Sigmoid colon (tissue), 7 donors: ENCODE measurements around the gene EXOC6. TPM values are rescaled to one million over a fixed set of nuclear protein-coding genes. Genes with fewer than 3 reads are reported as not detected.

Experiments used
- DNase-seq: peaks from one replicate; pipeline ENCODE4 v3.0.0-alpha.2; 2019
- H3K27ac ChIP-seq, 4 donors: fragments of 200-600 bp; sonication (generic); one replicate each; pipeline ENCODE4 v1.5.1; 2016 to 2019; ENCODE audit warnings: mild to moderate bottlenecking in 1 of 4
- H3K27me3 ChIP-seq, 3 donors: fragments of 200-600 bp; sonication (generic); one replicate each; pipeline ENCODE4 v1.5.1; 2019; ENCODE audit warnings: mild to moderate bottlenecking in 1 of 3
- H3K36me3 ChIP-seq, 4 donors: fragments of 200-600 bp; sonication (generic); one replicate each; pipeline ENCODE4 v1.5.1; 2016 to 2019
- H3K4me1 ChIP-seq, 4 donors: fragments of 200-600 bp; sonication (generic); one replicate each; pipeline ENCODE4 v1.5.1; 2017 to 2019
- H3K4me3 ChIP-seq, 4 donors: fragments of 200-600 bp; sonication (generic); one replicate each; pipeline ENCODE4 v1.5.1; 2017 to 2019; ENCODE audit warnings: mild to moderate bottlenecking in 2 of 4, moderate library complexity in 1 of 4
- H3K9me3 ChIP-seq, 4 donors: fragments of 200-600 bp in 3 of 4; sonication (generic) in 3 of 4; one replicate each; pipeline versions ENCODE4 v1.5.1 to v1.6.1; 2013 to 2019
- CTCF ChIP-seq, 4 experiments: fragments of 450-650 bp in 3 of 4; fragments of 200-600 bp in 1 of 4; IDR thresholded peaks; one replicate each; pipeline ENCODE4 v1.5.1; 2016 to 2019; ENCODE audit warnings: antibody characterized with exemption in 4 of 4, mild to moderate bottlenecking in 3 of 4, moderate library complexity in 2 of 4
- EP300 ChIP-seq, 4 donors: sonication (generic); formaldehyde crosslinking; IDR thresholded peaks; one replicate each; pipeline ENCODE4 v1.6.1; 2017; ENCODE audit warnings: antibody characterized with exemption in 4 of 4
- POLR2A ChIP-seq, 2 donors: fragments of 450-650 bp; IDR thresholded peaks; one replicate each; pipeline ENCODE4 v1.6.1; 2016; ENCODE audit warnings: antibody characterized with exemption in 2 of 2, mild to moderate bottlenecking in 2 of 2, moderate library complexity in 2 of 2
- POLR2AphosphoS5 ChIP-seq, 4 donors: sonication (generic); formaldehyde crosslinking; IDR thresholded peaks; one replicate each; pipeline ENCODE4 v1.6.1; 2017; ENCODE audit warnings: antibody characterized with exemption in 4 of 4
- WGBS, 2 donors: extraction: QIAGEN DNeasy Blood & Tissue Kit; methylation state at CpG; one replicate each; pipeline ENCODE4 v1.1.7; 2013; 5-methylcytosine and 5-hydroxymethylcytosine counted together
- intact Hi-C: fragments of 100-400 bp; cut with DNase I; formaldehyde crosslinking; loops from one replicate; pipeline ENCODE4 v1.15.1; 2023
- polyA plus RNA-seq, 3 donors: library from polyadenylated mRNA; stranded (reverse); fragments of 200-250 nt; gene quantifications; one replicate each; pipeline ENCODE4 v1.2.3, GENCODE V29; 2013
- total RNA-seq, 4 donors: library from RNA; depleted of rRNA; stranded (reverse); fragments of >200 nt; gene quantifications; one replicate each; pipeline ENCODE4 v1.1.0, GENCODE V29; 2016
- donor health status: healthy with polysubstance abuse.
- donor health status: Bipolar disorder and iron deficiency.
- donor health status: healthy.

EXOC6 gene
- total and polyA plus RNA-seq, 7 donors, result 6.6 to 20.2 (median 16.6) TPM

GRCh38 chr10:93032809-93033137 is 184.5 kb downstream of the EXOC6 start:
- peak overlapping the region in 2 of 4 donors; percentile 4 to 13 for H3K27ac ChIP-seq
- H3K9me3 ChIP-seq, result no peaks in the 10 kb centered on the region
- H3K4me3 ChIP-seq, result no peak overlapping the region
- 50 to 76% methylated on average over 1 of the region's 1 CpG for WGBS, 2 donors
- TF ChIP-seq POLR2AphosphoS5 (IDR thresholded peaks at IDR 0.05), result no peak
- TF ChIP-seq EP300 (IDR thresholded peaks at IDR 0.05), result no peak
- no peak for TF ChIP-seq POLR2A (IDR thresholded peaks at IDR 0.05)
- H3K36me3 ChIP-seq, result peaks cover 0 to 3% (median 0%) of the 10 kb centered on the region in 4 donors
- no peak for DNase-seq
- H3K4me1 ChIP-seq, result peaks cover 0 to 45% (median 25%) of the 10 kb centered on the region in 4 donors
- intact Hi-C loops, result no loop called here
- H3K27me3 ChIP-seq, result no peaks in the 10 kb centered on the region

GRCh38 chr10:93034426-93034825 is 186.1 kb downstream of the EXOC6 start:
- Histone ChIP-seq H3K27ac (no peak overlapping the region), H3K9me3 (no peaks in the 10 kb centered on the region), H3K27me3 (no peaks in the 10 kb centered on the region), H3K36me3 (no peaks in the 10 kb centered on the region), H3K4me1 (peaks cover 0 to 45% (median 25%) of the 10 kb centered on the region in 4 donors), H3K4me3 (no peak overlapping the region)
- intact Hi-C loops, result no loop called here
- no peak for DNase-seq
- WGBS, 2 donors, result 14 to 48% methylated on average over 1 of the region's 1 CpG
- TF ChIP-seq POLR2AphosphoS5 (IDR thresholded peaks at IDR 0.05) (no peak), EP300 (IDR thresholded peaks at IDR 0.05) (no peak), POLR2A (IDR thresholded peaks at IDR 0.05) (no peak), CTCF (IDR thresholded peaks at IDR 0.05) (no peak)

- Histone ChIP-seq H3K4me1 (peaks cover 0 to 11% (median 4%) of the 10 kb centered on the region in 4 donors), H3K4me3 (no peak overlapping the region), H3K27me3 (no peaks in the 10 kb centered on the region), H3K36me3 (no peaks in the 10 kb centered on the region), H3K9me3 (no peaks in the 10 kb centered on the region), H3K27ac (no peak overlapping the region)
- TF ChIP-seq EP300 (IDR thresholded peaks at IDR 0.05) (no peak), CTCF (IDR thresholded peaks at IDR 0.05) (no peak), POLR2AphosphoS5 (IDR thresholded peaks at IDR 0.05) (no peak), POLR2A (IDR thresholded peaks at IDR 0.05) (no peak)
- no peak for DNase-seq
- 94 to 100% methylated on average over 1 of the region's 1 CpG for WGBS, 2 donors
- intact Hi-C loops, result no loop called here
Observed at GRCh38 chr10:93039110-93039509, 190.8 kb downstream of the EXOC6 start.

- WGBS, 2 donors, result 14 to 21% methylated on average over 3 of the region's 3 CpGs
- Histone ChIP-seq H3K36me3 (no peaks in the 10 kb centered on the region), H3K27me3 (no peaks in the 10 kb centered on the region), H3K27ac (no peak overlapping the region), H3K4me3 (no peak overlapping the region), H3K4me1 (peaks cover 0 to 4% (median under 1%) of the 10 kb centered on the region in 4 donors), H3K9me3 (no peaks in the 10 kb centered on the region)
- intact Hi-C loops, result no loop called here
- no peak for TF ChIP-seq EP300 (IDR thresholded peaks at IDR 0.05)
- no peak for TF ChIP-seq POLR2AphosphoS5 (IDR thresholded peaks at IDR 0.05)
- TF ChIP-seq CTCF (IDR thresholded peaks at IDR 0.05), result peak in 1 of 4 experiments; percentile 8
- DNase-seq, result no peak
Observed at GRCh38 chr10:93039721-93040120, 191.4 kb downstream of the EXOC6 start.

- no peak for TF ChIP-seq POLR2AphosphoS5 (IDR thresholded peaks at IDR 0.05)
- no peak for TF ChIP-seq CTCF (IDR thresholded peaks at IDR 0.05)
- TF ChIP-seq POLR2A (IDR thresholded peaks at IDR 0.05), result no peak
- no peak for TF ChIP-seq EP300 (IDR thresholded peaks at IDR 0.05)
- H3K4me3 ChIP-seq, result no peak overlapping the region
- DNase-seq, result no peak
- H3K9me3 ChIP-seq, result no peaks in the 10 kb centered on the region
- intact Hi-C loops, result no loop called here
- no peak overlapping the region for H3K27ac ChIP-seq
- H3K27me3 ChIP-seq, result peaks cover 6 to 61% (median 10%) of the 10 kb centered on the region in 3 donors
- H3K4me1 ChIP-seq, result no peaks in the 10 kb centered on the region
- peaks cover 0 to 11% (median 0%) of the 10 kb centered on the region in 4 donors for H3K36me3 ChIP-seq
- WGBS, 2 donors, result 96 to 98% methylated on average over 3 of the region's 3 CpGs
Observed at GRCh38 chr10:93054486-93054885, 206.2 kb downstream of the EXOC6 start.
